Neuron (in vitro differentiated cells): ENCODE results near the gene HSPA12B.

Source experiments
- H2AFZ ChIP-seq: one replicate; pipeline ENCODE4 v1.6.1; 2013; ENCODE audit warnings: low read depth, mild to moderate bottlenecking, inconsistent platforms, low read length, moderate library complexity
- H3K27me3 ChIP-seq: one replicate; pipeline ENCODE4 v1.6.1; 2013; ENCODE audit warnings: low read length; ENCODE audit not compliant: insufficient read depth
- H3K36me3 ChIP-seq: one replicate; pipeline ENCODE4 v1.6.1; 2013; ENCODE audit warnings: low read length; ENCODE audit not compliant: insufficient read depth
- H3K4me1 ChIP-seq: one replicate; pipeline ENCODE4 v1.6.1; 2013; ENCODE audit warnings: low read length; ENCODE audit not compliant: insufficient read depth
- H3K4me3 ChIP-seq: 2 replicates; pipeline ENCODE4 v1.5.1; 2013; ENCODE audit warnings: mild to moderate bottlenecking, low read length, moderate library complexity
- H3K9me3 ChIP-seq: one replicate; pipeline ENCODE4 v1.6.1; 2013; ENCODE audit warnings: low read length

Gene HSPA12B

GRCh38 chr20:3777716-3778629 is 45.5 kb downstream of the HSPA12B start:
- Histone ChIP-seq H3K27me3 (peaks cover 40% of the 10 kb centered on the region), H3K36me3 (no peaks in the 10 kb centered on the region), H3K4me1 (peaks cover 2% of the 10 kb centered on the region), H3K4me3 (no peak overlapping the region), H3K9me3 (no peaks in the 10 kb centered on the region), H2AFZ (peak overlapping the region; percentile 57)

- H3K9me3 ChIP-seq: no peaks in the 10 kb centered on the region
- no peak overlapping the region for H3K4me3 ChIP-seq
- H3K36me3 ChIP-seq: no peaks in the 10 kb centered on the region
- H3K4me1 ChIP-seq: peaks cover 2% of the 10 kb centered on the region
- H2AFZ ChIP-seq: no peak overlapping the region
- H3K27me3 ChIP-seq: peaks cover 40% of the 10 kb centered on the region
Observed at GRCh38 chr20:3778976-3779375, 46.5 kb downstream of the HSPA12B start.

GRCh38 chr20:3781153-3781910 is 48.8 kb downstream of the HSPA12B start, which contains the start of gene SPEF1:
Gene SPEF1, minus strand, starts transcription at chr20:3781448. Its CDS starts 161 bp downstream, at chr20:3781287.
- H3K4me1 ChIP-seq: peaks cover 2% of the 10 kb centered on the region
- H2AFZ ChIP-seq: peak within 1 kb of the TSS; percentile 7
- no peaks in the 10 kb centered on the region for H3K36me3 ChIP-seq
- peak within 1 kb of the TSS; percentile 42 for H3K4me3 ChIP-seq
- peaks cover 34% of the 10 kb centered on the region for H3K27me3 ChIP-seq
- no peaks in the 10 kb centered on the region for H3K9me3 ChIP-seq

- peaks cover 8% of the 10 kb centered on the region for H3K4me1 ChIP-seq
- H3K36me3 ChIP-seq: no peaks in the 10 kb centered on the region
- peaks cover 22% of the 10 kb centered on the region for H3K27me3 ChIP-seq
- no peak overlapping the region for H3K4me3 ChIP-seq
- no peaks in the 10 kb centered on the region for H3K9me3 ChIP-seq
- no peak overlapping the region for H2AFZ ChIP-seq
Observed at GRCh38 chr20:3782597-3782996, 50.1 kb downstream of the HSPA12B start.

- Histone ChIP-seq H3K36me3 (no peaks in the 10 kb centered on the region), H3K9me3 (no peaks in the 10 kb centered on the region), H3K4me1 (peaks cover 8% of the 10 kb centered on the region), H3K27me3 (peaks cover 17% of the 10 kb centered on the region), H2AFZ (no peak overlapping the region), H3K4me3 (no peak overlapping the region)
Observed at GRCh38 chr20:3783068-3783489, 50.6 kb downstream of the HSPA12B start.

- H3K4me3 ChIP-seq: no peak overlapping the region
- peaks cover 11% of the 10 kb centered on the region for H3K27me3 ChIP-seq
- no peaks in the 10 kb centered on the region for H3K9me3 ChIP-seq
- peaks cover 8% of the 10 kb centered on the region for H3K4me1 ChIP-seq
- no peaks in the 10 kb centered on the region for H3K36me3 ChIP-seq
- no peak overlapping the region for H2AFZ ChIP-seq
Observed at GRCh38 chr20:3783511-3784195, 51.2 kb downstream of the HSPA12B start.

GRCh38 chr20:3784216-3784853 is 51.9 kb downstream of the HSPA12B start:
- Histone ChIP-seq H2AFZ (no peak overlapping the region), H3K36me3 (no peaks in the 10 kb centered on the region), H3K4me3 (no peak overlapping the region)

GRCh38 chr20:3784863-3785239 is 52.4 kb downstream of the HSPA12B start:
- H3K27me3 ChIP-seq: no peaks in the 10 kb centered on the region
- H3K4me1 ChIP-seq: peaks cover 8% of the 10 kb centered on the region
- no peaks in the 10 kb centered on the region for H3K9me3 ChIP-seq
- H3K36me3 ChIP-seq: no peaks in the 10 kb centered on the region
- no peak overlapping the region for H3K4me3 ChIP-seq
- H2AFZ ChIP-seq: no peak overlapping the region

More at GRCh38 chr20:3784216-3784853, 51.9 kb downstream of the HSPA12B start:
- Histone ChIP-seq H3K27me3 (peaks cover 5% of the 10 kb centered on the region), H3K9me3 (no peaks in the 10 kb centered on the region), H3K4me1 (peaks cover 8% of the 10 kb centered on the region)

GRCh38 chr20:3785240-3786125 is 53.0 kb downstream of the HSPA12B start:
- Histone ChIP-seq H3K9me3 (no peaks in the 10 kb centered on the region), H3K36me3 (no peaks in the 10 kb centered on the region), H2AFZ (no peak overlapping the region), H3K27me3 (no peaks in the 10 kb centered on the region), H3K4me3 (no peak overlapping the region), H3K4me1 (peaks cover 8% of the 10 kb centered on the region)

- peaks cover 8% of the 10 kb centered on the region for H3K4me1 ChIP-seq
- H3K27me3 ChIP-seq: no peaks in the 10 kb centered on the region
- no peak overlapping the region for H2AFZ ChIP-seq
- H3K36me3 ChIP-seq: no peaks in the 10 kb centered on the region
- no peaks in the 10 kb centered on the region for H3K9me3 ChIP-seq
- peak overlapping the region; percentile 34 for H3K4me3 ChIP-seq
Observed at GRCh38 chr20:3786126-3786484, 53.6 kb downstream of the HSPA12B start.

- no peaks in the 10 kb centered on the region for H3K27me3 ChIP-seq
- peaks cover 8% of the 10 kb centered on the region for H3K4me1 ChIP-seq
- no peaks in the 10 kb centered on the region for H3K36me3 ChIP-seq
- no peak within 1 kb of the TSS for H2AFZ ChIP-seq
- H3K9me3 ChIP-seq: no peaks in the 10 kb centered on the region
- peak within 1 kb of the TSS; percentile 40 for H3K4me3 ChIP-seq
Observed at GRCh38 chr20:3786665-3787323, 54.3 kb downstream of the HSPA12B start, which contains the start of gene CENPB. Gene CENPB, minus strand, starts transcription at chr20:3786740. Its CDS starts 257 bp downstream, at chr20:3786483.
